GM19438 (cell line): Measurements from ENCODE around the gene DDIT4.
"Not testable (repeated sequence)": the region's sequence is repeated elsewhere in the genome, so short reads cannot be mapped to it uniquely, and the experiment has no call there.

Source experiments
- ATAC-seq: cut with Tn5 transposase; IDR thresholded peaks from one replicate; pipeline ENCODE4 v1.9.1; 2021; ENCODE audit warnings: low read depth; ENCODE audit not compliant: unreplicated experiment

DDIT4 gene

GRCh38 chr10:72285972-72286521 lies 12.3 kb downstream of the DDIT4 start:
- no peak for ATAC-seq

- ATAC-seq = no peak
These were observed 17.4 kb downstream of the DDIT4 start for GRCh38 chr10:72291019-72291532.

- no peak for ATAC-seq
These were observed 18.5 kb downstream of the DDIT4 start for GRCh38 chr10:72292223-72292691.

- ATAC-seq = no peak
These were observed 21.7 kb downstream of the DDIT4 start for GRCh38 chr10:72295330-72295910.

- ATAC-seq = not testable (repeated sequence)
These were observed 23.1 kb downstream of the DDIT4 start for GRCh38 chr10:72296829-72297280.

- ATAC-seq = peak; percentile 47
These were observed 23.6 kb downstream of the DDIT4 start for GRCh38 chr10:72297281-72297804.

GRCh38 chr10:72297805-72298591 lies 24.3 kb downstream of the DDIT4 start:
- peak; percentile 70 for ATAC-seq

- no peak for ATAC-seq
These were observed 25.1 kb downstream of the DDIT4 start for GRCh38 chr10:72298592-72299519.

GRCh38 chr10:72303424-72304128 lies 29.9 kb downstream of the DDIT4 start:
- ATAC-seq = no peak

GRCh38 chr10:72306215-72306760 lies 32.6 kb downstream of the DDIT4 start:
- ATAC-seq = no peak

- not testable (repeated sequence) for ATAC-seq
These were observed 34.0 kb downstream of the DDIT4 start for GRCh38 chr10:72307711-72308110.

GRCh38 chr10:72308320-72308987 lies 34.7 kb downstream of the DDIT4 start:
- ATAC-seq = no peak

GRCh38 chr10:72309290-72310240 lies 35.8 kb downstream of the DDIT4 start:
- no peak for ATAC-seq

GRCh38 chr10:72310241-72310633 lies 36.5 kb downstream of the DDIT4 start:
- no peak for ATAC-seq

- no peak for ATAC-seq
These were observed 36.9 kb downstream of the DDIT4 start for GRCh38 chr10:72310636-72311035.

- ATAC-seq = no peak
These were observed 37.9 kb downstream of the DDIT4 start for GRCh38 chr10:72311667-72312066.

- ATAC-seq = no peak
These were observed 39.2 kb downstream of the DDIT4 start for GRCh38 chr10:72312865-72313391.
